GM21786 (cell line): ENCODE data around the gene CYTH3.
A peak's percentile ranks its signal among the peaks of the same experiment; 100 is the strongest.

Source experiments
- ATAC-seq: cut with Tn5 transposase; IDR thresholded peaks from one replicate; pipeline ENCODE4 v1.9.1; 2021; ENCODE audit not compliant: unreplicated experiment

CYTH3 gene

GRCh38 chr7:6258440-6259182 is 13.8 kb downstream of the CYTH3 start:
- ATAC-seq = no peak

GRCh38 chr7:6257675-6258074 is 14.7 kb downstream of the CYTH3 start:
- ATAC-seq = no peak

GRCh38 chr7:6256677-6257535 is 15.5 kb downstream of the CYTH3 start:
- ATAC-seq = peak; percentile 73

GRCh38 chr7:6256109-6256483 is 16.3 kb downstream of the CYTH3 start:
- ATAC-seq = no peak

GRCh38 chr7:6254866-6255265 is 17.6 kb downstream of the CYTH3 start:
- no peak for ATAC-seq

- ATAC-seq = no peak
Observed at GRCh38 chr7:6252748-6253147, 19.7 kb downstream of the CYTH3 start.

- no peak for ATAC-seq
Observed at GRCh38 chr7:6252341-6252746, 20.1 kb downstream of the CYTH3 start.

- no peak for ATAC-seq
Observed at GRCh38 chr7:6251653-6252052, 20.8 kb downstream of the CYTH3 start.

GRCh38 chr7:6250364-6250833 is 22.0 kb downstream of the CYTH3 start:
- peak; percentile 79 for ATAC-seq

GRCh38 chr7:6249043-6249442 is 23.4 kb downstream of the CYTH3 start:
- ATAC-seq = no peak

GRCh38 chr7:6248581-6248980 is 23.8 kb downstream of the CYTH3 start:
- ATAC-seq = no peak

- ATAC-seq = no peak
Observed at GRCh38 chr7:6246251-6246917, 26.0 kb downstream of the CYTH3 start.

- ATAC-seq = no peak
Observed at GRCh38 chr7:6244021-6244420, 28.4 kb downstream of the CYTH3 start.

GRCh38 chr7:6243168-6243567 is 29.3 kb downstream of the CYTH3 start:
- ATAC-seq = no peak

- ATAC-seq = no peak
Observed at GRCh38 chr7:6242561-6242960, 29.9 kb downstream of the CYTH3 start.

- no peak for ATAC-seq
Observed at GRCh38 chr7:6241607-6241973, 30.8 kb downstream of the CYTH3 start.

- no peak for ATAC-seq
Observed at GRCh38 chr7:6238309-6238925, 34.0 kb downstream of the CYTH3 start.

- ATAC-seq = no peak
Observed at GRCh38 chr7:6237730-6238129, 34.7 kb downstream of the CYTH3 start.

- ATAC-seq = no peak
Observed at GRCh38 chr7:6237011-6237410, 35.4 kb downstream of the CYTH3 start.

- ATAC-seq = no peak
Observed at GRCh38 chr7:6235029-6235871, 37.2 kb downstream of the CYTH3 start.
